ENCODE data around the gene FAM3C.

Gene FAM3C

GRCh38 chr7:121416533-121416932 is 20.4 kb upstream of the FAM3C start:
- no peak for DNase-seq
- TF ChIP-seq CTCF (IDR thresholded peaks at IDR 0.05; ENCODE audit: low read depth, low read length): no peak
- H3K27ac ChIP-seq: no peak overlapping the region
- H3K4me3 ChIP-seq (ENCODE audit: low read depth, low read length): no peak overlapping the region
- H3K27me3 ChIP-seq (ENCODE audit: insufficient read depth, low read depth, severe bottlenecking): no peaks in the 10 kb centered on the region
- no peaks in the 10 kb centered on the region for H3K36me3 ChIP-seq
- H3K9me3 ChIP-seq (ENCODE audit: severe bottlenecking): peaks cover 3% of the 10 kb centered on the region

GRCh38 chr7:121414436-121414835 is 18.3 kb upstream of the FAM3C start:
- H3K4me3 ChIP-seq (ENCODE audit: low read depth, low read length): no peak overlapping the region
- no peak for TF ChIP-seq CTCF (IDR thresholded peaks at IDR 0.05; ENCODE audit: low read depth, low read length)
- H3K36me3 ChIP-seq: no peaks in the 10 kb centered on the region
- peaks cover 3% of the 10 kb centered on the region for H3K9me3 ChIP-seq (ENCODE audit: severe bottlenecking)
- no peak for DNase-seq
- H3K27me3 ChIP-seq (ENCODE audit: insufficient read depth, low read depth, severe bottlenecking): no peaks in the 10 kb centered on the region
- H3K27ac ChIP-seq: no peak overlapping the region

GRCh38 chr7:121411597-121411979 is 15.5 kb upstream of the FAM3C start:
- DNase-seq: no peak
- H3K27ac ChIP-seq: no peak overlapping the region
- no peak for TF ChIP-seq CTCF (IDR thresholded peaks at IDR 0.05; ENCODE audit: low read depth, low read length)
- peaks cover 3% of the 10 kb centered on the region for H3K9me3 ChIP-seq (ENCODE audit: severe bottlenecking)
- no peaks in the 10 kb centered on the region for H3K27me3 ChIP-seq (ENCODE audit: insufficient read depth, low read depth, severe bottlenecking)
- H3K36me3 ChIP-seq: no peaks in the 10 kb centered on the region
- H3K4me3 ChIP-seq (ENCODE audit: low read depth, low read length): no peak overlapping the region

- DNase-seq: no peak
- no peak overlapping the region for H3K27ac ChIP-seq
- no peak for TF ChIP-seq CTCF (IDR thresholded peaks at IDR 0.05; ENCODE audit: low read depth, low read length)
Observed at GRCh38 chr7:121410829-121411596, 14.9 kb upstream of the FAM3C start.

GRCh38 chr7:121406944-121407343 is 10.8 kb upstream of the FAM3C start:
- Histone ChIP-seq H3K4me3 (ENCODE audit: low read depth, low read length) (no peak overlapping the region), H3K27ac (no peak overlapping the region), H3K27me3 (ENCODE audit: insufficient read depth, low read depth, severe bottlenecking) (no peaks in the 10 kb centered on the region), H3K9me3 (ENCODE audit: severe bottlenecking) (no peaks in the 10 kb centered on the region), H3K36me3 (no peaks in the 10 kb centered on the region)
- no peak for DNase-seq
- TF ChIP-seq CTCF (IDR thresholded peaks at IDR 0.05; ENCODE audit: low read depth, low read length): no peak

More at GRCh38 chr7:121410829-121411596, 14.9 kb upstream of the FAM3C start:
- no peaks in the 10 kb centered on the region for H3K27me3 ChIP-seq (ENCODE audit: insufficient read depth, low read depth, severe bottlenecking)
- H3K9me3 ChIP-seq (ENCODE audit: severe bottlenecking): peaks cover 3% of the 10 kb centered on the region
- H3K36me3 ChIP-seq: no peaks in the 10 kb centered on the region
- H3K4me3 ChIP-seq (ENCODE audit: low read depth, low read length): no peak overlapping the region

- DNase-seq: no peak
- no peak for TF ChIP-seq CTCF (IDR thresholded peaks at IDR 0.05; ENCODE audit: low read depth, low read length)
Observed at GRCh38 chr7:121406461-121406860, 10.4 kb upstream of the FAM3C start.

More at GRCh38 chr7:121406461-121406860, 10.4 kb upstream of the FAM3C start:
- Histone ChIP-seq H3K36me3 (no peaks in the 10 kb centered on the region), H3K27me3 (ENCODE audit: insufficient read depth, low read depth, severe bottlenecking) (no peaks in the 10 kb centered on the region), H3K27ac (no peak overlapping the region), H3K9me3 (ENCODE audit: severe bottlenecking) (no peaks in the 10 kb centered on the region), H3K4me3 (ENCODE audit: low read depth, low read length) (no peak overlapping the region)
